Measurements from ENCODE around the gene HEATR5A.
"Not testable (repeated sequence)": the region's sequence is repeated elsewhere in the genome, so short reads cannot be mapped to it uniquely, and the experiment has no call there.

The HEATR5A gene

DNA sequence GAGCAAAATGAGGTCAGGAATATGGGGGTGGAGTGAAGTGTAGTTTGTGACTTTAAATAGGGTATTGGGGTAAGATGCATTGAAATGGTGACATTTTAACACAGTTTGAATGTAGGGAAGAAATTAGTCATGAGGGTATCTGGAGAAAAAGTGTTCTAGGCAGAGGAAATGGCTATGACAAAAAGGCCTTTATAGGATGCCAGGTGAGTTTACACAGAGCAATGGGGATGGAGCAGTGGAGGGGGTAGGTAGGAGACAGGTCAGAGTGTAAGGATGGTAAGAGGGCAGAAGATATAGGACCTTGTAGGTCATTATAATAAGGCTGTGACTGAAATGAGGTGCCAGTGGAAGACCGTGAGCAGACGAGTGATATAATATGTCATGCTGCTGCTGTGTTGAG is 30.4 kb downstream of the HEATR5A start:
- DNase-seq (ENCODE audit: low read depth in 2 of 2): no peak

- no peak for DNase-seq (ENCODE audit: low read depth in 2 of 2)
Observed at GRCh38 chr14:31388687-31389413, 31.5 kb downstream of the HEATR5A start.

GRCh38 chr14:31387091-31387490 is 33.3 kb downstream of the HEATR5A start:
- DNase-seq (ENCODE audit: low read depth in 2 of 2): no peak

- no peak for DNase-seq (ENCODE audit: low read depth in 2 of 2)
Observed at GRCh38 chr14:31386271-31386670, 34.1 kb downstream of the HEATR5A start.

GRCh38 chr14:31382221-31382620 is 38.1 kb downstream of the HEATR5A start:
- no peak for DNase-seq (ENCODE audit: low read depth in 2 of 2)

DNA sequence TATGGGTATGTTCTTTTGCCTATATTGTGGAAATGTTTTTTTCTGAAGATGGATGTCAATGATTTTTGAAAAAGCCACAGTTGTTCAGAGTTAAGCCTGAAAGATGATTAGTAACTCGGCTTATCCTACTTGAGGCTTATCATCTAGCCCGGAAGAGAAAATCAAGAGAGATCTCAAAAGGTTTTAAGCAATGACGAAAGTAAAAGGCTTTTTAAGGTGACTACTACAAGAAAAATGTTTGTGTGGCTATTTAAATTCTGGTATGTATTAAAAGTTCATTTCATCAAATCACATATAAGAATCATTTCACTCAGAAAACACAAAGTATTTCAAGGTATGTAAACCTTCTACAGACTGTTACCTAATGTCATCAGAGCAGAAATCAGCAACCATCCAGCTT is 40.2 kb downstream of the HEATR5A start:
- DNase-seq (ENCODE audit: low read depth in 2 of 2): no peak

GRCh38 chr14:31379125-31379947 is 41.0 kb downstream of the HEATR5A start:
- not testable (repeated sequence) for DNase-seq (ENCODE audit: low read depth in 2 of 2)

GRCh38 chr14:31377433-31377832 is 42.9 kb downstream of the HEATR5A start:
- DNase-seq (ENCODE audit: low read depth in 2 of 2): no peak

GRCh38 chr14:31371646-31372045 is 48.7 kb downstream of the HEATR5A start:
- DNase-seq (ENCODE audit: low read depth in 2 of 2): no peak

GRCh38 chr14:31363331-31364073 is 56.8 kb downstream of the HEATR5A start:
- DNase-seq (ENCODE audit: low read depth in 2 of 2): no peak

GRCh38 chr14:31362746-31363145 is 57.6 kb downstream of the HEATR5A start:
- no peak for DNase-seq (ENCODE audit: low read depth in 2 of 2)

GRCh38 chr14:31361761-31362160 is 58.6 kb downstream of the HEATR5A start:
- DNase-seq (ENCODE audit: low read depth in 2 of 2): not testable (repeated sequence)

- no peak for DNase-seq (ENCODE audit: low read depth in 2 of 2)
Observed at GRCh38 chr14:31360919-31361662, 59.3 kb downstream of the HEATR5A start.

- no peak for DNase-seq (ENCODE audit: low read depth in 2 of 2)
Observed at GRCh38 chr14:31357279-31357678, 63.1 kb downstream of the HEATR5A start.

DNA sequence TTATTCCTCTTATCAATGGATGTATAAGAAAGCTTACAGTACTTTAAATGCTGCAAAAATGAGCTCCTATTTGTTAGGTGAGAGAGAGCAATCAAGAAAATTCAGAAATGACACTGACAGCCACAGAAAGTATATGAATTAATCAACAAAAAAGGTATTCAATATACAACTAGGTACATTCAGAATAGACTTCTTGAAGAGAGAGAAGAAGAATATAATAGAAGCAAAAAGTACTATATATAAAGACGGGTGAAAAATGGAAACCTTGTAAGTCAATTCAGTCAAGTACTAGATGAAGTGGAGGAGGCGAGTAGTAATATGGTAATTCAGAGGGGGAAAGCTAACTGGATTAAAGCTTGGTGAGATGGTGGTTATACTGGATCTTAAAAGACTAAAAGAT is 74.3 kb downstream of the HEATR5A start:
- no peak for DNase-seq (ENCODE audit: low read depth in 2 of 2)

GRCh38 chr14:31341280-31341679 is 79.1 kb downstream of the HEATR5A start:
- DNase-seq (ENCODE audit: low read depth in 2 of 2): no peak

GRCh38 chr14:31340297-31341063 is 79.9 kb downstream of the HEATR5A start:
- no peak for DNase-seq (ENCODE audit: low read depth in 2 of 2)

GRCh38 chr14:31339743-31340142 is 80.6 kb downstream of the HEATR5A start:
- no peak for DNase-seq (ENCODE audit: low read depth in 2 of 2)

DNA sequence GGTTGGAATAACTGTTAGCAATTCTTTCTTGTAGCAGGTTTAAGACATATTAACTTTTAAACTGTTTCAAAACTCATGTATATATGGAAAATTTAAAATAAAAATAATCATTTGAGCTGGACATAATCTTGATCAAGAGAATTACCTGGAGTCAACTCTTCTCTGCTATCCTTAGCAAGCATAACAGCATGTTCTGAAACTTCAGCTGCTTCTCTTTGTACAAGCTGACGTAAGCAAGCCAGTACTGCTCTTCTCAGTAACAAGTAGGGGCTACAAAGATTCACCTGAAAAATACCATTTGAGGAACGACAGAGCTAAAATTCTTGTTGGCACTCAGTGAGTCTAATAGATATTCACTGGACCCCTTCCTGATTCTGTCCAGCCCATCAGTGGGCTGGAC is 83.0 kb downstream of the HEATR5A start:
- DNase-seq (ENCODE audit: low read depth in 2 of 2): no peak

- DNase-seq (ENCODE audit: low read depth in 2 of 2): no peak
Observed at GRCh38 chr14:31336646-31337045, 83.7 kb downstream of the HEATR5A start.

GRCh38 chr14:31331395-31331794 is 89.0 kb downstream of the HEATR5A start:
- not testable (repeated sequence) for DNase-seq (ENCODE audit: low read depth in 2 of 2)
